ENCODE data around the gene NECTIN1.

The NECTIN1 gene

DNA sequence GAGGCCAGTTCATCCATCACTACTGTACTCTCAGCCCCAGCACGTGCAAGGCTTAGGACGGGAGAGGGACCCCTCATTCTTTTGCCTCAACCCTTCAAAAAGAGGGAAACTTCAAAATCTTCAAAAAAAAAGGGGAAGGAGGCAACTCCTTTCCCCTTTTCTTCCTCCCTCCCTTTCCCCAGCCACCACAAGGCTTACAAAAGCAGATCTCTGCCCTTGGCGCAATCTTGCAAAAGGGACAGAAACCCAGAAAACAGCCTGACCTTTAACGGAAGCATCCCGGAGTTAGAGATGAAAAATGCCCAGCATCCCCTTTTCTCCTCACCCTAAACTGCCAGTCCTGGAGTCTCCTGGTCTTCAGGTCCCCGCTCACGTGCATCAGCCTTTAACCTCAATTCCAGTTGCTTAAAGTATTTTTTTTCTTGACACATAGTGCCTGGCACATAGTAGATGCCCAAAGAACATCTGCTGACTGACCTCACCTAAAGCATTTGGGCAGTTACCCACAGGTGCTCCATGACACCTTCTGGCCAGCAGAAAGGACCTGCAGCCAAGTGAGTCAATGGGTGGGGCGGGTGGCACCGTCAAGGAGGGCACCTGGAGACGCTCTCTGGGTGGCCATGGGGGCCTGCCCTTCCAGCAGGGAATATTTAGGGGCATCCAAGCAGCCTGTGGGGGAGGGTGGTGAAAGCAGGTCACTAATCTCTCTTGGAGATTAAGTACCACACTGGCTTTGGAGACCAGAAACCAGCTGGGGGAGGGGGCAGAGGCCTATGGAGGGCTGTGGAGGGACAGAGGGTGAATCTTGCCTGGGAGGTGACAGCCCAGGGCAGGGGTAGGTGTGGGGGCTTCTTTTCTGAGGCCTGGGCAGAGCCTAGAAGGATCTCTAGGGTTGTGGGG, 16.3 kb downstream of the NECTIN1 start:
- no peak for DNase-seq

DNA sequence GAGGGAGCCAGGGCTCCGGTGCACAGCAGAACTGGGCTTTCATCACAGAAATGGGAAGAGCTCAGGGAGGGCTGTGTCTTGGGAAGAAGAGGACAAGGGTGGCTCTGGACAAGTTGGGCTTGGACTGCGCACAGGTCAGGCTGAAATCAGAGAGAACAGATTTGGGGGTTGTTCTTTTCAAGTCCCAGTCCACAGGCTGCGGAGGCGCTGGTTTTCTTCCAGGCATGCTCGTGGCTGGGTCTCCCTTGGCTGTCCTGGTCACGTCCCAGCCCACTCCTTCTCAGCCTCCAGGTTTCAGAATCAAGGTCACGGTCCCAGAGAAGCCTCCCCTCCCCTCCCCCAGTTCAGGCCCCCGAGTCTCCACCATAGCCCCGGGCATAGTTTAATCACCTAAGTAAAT, 17.0 kb downstream of the NECTIN1 start:
- no peak for DNase-seq

DNA sequence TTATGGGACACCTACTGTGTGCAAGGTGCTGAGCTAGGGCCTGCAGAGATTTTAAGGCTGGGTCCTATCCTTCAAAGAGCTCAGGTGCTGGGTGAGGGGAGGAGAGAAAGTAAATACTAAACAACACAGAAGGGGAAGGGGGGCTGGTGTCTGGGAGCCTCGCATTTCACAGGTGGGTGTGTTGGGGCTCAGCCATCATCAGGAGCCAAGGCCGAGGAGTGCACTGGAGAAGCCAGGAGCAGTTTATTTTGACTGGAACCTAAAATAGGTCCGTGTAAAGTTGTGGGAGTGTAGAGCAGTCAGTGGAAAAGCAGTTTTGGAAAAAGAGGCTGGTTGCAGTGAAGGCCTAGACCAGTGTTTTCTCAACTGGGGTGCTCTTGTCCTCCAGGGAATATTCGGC, 17.5 kb downstream of the NECTIN1 start:
- DNase-seq, result no peak

DNA sequence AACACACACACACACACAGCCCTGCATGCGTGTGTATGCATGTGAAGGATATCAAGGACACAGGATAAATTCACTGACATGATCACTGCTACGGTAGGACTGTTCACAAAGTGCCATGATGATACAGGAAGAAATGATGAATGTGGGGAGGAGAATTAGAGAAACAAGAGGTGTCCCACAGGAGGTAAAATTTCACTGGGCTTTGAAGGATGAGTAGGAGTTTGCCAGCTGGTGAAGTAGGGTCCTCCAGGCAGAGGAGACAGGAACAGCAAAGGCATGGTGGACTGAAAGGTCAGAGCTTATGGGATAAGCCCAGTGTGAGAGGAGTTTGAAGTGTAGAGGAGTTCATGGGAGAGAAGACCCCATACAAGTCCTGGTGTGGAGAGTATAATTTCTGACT, 18.6 kb downstream of the NECTIN1 start:
- DNase-seq, result no peak

DNA sequence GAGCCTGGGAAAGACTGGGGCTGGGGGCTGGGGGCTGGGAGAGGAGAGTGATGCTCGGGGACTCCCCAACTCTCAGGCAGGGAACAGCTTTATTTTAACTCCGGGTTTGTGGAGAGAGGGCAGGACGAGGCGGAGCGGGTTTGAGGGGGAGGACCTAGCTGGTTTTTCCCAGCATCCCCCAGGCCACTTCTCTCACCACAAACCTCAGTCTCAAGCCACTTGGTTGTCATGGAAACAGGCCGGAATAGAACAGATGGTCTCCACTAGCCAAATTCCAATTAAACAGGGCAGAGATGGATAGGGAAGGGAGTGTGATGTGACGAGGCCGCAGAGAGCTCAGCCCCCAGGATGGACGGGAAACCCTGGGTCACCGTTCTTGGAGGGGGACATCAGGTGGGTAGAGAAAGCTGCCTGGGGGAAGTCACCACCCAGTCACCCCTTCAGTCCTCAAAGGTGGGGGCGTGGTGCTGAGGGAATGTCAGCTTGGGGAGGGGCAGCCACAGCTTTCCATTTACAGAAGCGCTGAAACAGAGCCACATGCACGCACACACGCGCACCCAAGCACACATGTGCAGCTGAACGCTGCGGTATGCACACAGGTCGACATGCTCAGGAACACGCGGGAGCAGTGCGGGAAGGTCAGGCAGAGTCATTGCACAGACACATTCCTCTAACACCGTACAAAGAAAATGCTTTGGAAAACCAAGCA, 19.2 kb downstream of the NECTIN1 start:
- no peak for DNase-seq

DNA sequence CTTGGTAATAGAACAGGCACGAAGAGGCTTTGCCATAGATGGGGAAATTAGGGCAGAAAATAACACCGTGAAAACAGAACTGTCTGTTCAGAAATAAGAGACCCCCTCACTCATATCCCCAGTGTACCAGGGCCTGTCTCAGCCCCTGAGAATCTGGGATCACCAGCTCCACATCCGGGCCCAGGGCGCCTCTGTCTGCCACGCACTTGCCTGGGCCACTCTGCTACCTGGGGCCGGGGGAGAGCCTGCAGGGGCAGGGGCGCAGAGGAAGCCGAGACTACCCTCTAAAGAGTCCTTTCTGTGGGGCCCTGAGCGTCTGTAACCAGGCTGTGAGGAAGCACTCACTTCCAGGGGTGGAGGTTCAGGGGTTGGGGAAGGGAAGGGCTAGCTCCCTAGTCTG, 19.8 kb downstream of the NECTIN1 start:
- DNase-seq, result no peak

DNA sequence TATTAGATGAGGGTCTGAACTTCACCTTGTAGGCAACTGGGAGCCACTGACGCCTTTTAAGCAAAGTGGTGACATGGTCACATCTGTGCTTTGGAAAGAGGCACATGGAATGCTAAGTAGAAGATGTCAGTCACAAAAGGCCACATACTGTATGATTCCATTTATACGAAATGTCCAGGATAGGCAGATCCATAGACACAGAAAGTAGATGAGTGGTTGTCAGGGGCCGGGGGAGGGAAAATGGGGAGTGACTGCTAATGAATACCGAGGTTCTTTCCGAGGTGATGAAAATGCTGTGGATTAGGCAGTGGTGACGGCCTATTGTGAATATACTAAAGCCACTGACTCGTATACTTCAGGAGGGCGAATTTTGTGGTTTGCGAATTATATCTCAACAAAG, 20.6 kb downstream of the NECTIN1 start:
- no peak for DNase-seq

DNA sequence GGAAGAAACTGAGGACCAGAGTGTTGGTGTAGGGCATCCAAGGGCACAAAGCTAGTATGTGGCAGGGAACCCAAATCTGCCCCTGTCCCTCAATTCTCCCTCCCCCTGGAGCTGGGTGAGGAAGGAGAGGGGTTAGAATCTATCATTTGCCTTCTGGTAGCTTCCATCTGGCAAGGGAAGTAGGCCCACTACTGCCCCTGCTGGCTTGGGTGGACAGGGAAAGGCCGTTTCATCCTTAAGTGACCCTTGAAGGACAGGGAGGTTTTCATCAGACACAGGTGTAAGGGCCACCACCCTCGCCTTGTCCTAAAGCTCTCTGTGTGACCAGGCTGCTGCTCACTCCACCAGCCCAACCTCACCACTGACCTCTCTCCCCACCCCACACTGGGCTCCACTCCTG, 22.1 kb downstream of the NECTIN1 start:
- DNase-seq, result no peak

DNA sequence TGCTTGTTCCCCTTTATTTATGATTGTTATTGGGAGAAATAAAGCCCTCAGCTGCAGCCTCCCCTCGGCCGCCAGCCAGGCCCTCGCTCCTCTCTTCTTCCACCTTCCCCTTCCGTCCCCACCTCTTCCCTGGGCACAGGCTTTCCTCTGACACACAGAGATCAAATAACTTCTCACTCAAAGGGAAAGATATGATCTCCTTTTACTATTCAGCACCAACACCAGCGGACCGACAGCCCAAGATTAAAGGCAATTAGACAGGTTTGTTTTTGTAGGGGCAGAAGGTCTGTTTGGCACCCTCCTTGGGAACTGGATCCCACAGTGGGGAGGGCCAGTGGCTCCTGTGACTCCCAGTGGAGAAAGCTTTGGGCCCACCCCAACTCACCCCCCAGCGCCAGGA, 23.0 kb downstream of the NECTIN1 start:
- DNase-seq, result no peak

DNA sequence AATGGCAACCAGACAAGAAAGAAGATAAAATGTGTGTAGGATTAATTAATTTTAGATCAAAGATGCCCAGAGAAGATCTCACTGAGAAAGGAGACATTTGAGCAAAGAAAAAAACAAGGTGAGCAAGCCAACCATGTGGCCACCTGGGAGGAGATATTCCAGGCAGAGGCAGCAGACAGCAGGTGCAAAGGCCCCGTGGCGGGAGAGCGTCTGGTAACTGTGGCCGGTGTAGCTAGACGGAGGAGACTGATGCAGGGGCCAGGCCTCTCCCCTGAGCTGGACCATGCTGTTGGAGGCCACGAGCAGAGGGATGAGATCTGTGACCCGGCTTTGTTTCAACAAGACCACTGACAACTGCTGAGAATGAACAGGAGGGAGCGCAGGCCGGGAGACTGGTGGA, 23.6 kb downstream of the NECTIN1 start:
- no peak for DNase-seq

DNA sequence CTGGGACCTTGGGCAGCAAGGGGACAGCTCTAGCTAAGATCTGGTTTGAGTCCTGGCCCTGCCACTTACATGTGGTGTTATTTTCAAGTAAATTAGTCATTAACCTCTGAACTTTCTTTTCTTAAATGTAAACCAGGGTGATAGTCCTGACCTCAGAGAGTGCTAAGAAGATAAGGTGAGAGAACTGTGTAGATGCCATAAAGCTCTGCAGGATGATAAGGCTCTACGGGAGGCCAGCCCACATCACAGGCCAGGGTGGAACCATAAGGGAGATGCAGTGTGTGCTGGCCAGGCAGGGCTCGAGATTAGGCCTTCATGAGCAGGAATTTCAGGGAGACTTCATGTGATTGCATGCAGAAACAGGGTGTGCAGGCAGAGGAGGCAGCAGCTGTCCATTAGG, 24.2 kb downstream of the NECTIN1 start:
- DNase-seq, result no peak

DNA sequence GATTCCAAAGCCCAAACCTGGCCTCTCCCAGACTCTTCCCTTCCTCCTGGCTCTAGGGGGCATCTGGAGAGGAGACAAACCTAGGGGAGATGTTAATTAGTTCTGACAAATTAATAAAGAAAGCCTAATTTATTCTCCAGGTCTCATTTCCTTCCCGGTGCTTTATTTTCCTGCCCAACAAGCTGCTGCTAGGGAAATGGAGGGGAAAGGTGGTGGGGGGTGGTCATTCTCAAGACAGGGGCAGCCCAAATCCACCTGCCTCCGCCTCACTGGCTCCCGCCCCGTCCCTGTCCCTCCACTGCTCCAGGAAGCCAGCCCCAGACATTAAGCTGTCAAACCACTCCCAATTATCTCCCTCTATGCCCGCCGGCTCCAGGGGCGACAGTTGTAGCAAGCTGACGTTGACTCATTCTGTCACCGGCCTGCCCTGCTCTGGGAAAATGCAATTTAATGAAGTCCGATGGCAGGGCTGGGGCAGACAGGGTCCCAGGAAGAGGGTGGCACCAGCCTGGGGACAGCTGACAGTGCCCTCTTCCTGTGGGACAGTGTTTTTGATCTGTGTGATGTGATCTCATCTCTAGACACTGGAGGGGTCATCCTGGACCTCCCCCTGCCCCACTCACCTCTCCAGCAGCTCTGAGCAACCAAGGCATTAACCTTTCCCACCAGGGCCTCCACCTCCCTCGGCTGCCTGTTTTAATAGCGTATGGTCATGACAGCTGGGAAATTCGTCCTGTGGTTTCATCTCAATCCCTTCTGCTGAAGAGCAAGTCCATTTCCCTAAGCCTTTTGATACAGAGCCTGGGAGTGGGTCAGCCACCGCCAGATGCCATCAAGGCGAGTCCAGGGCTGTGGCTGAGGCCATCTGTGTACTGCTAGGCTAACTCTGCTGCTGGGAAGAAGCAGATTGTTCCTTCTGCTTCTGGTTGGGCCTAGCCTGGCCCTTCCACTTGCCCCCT, 27.1 kb downstream of the NECTIN1 start:
- no peak for DNase-seq

DNA sequence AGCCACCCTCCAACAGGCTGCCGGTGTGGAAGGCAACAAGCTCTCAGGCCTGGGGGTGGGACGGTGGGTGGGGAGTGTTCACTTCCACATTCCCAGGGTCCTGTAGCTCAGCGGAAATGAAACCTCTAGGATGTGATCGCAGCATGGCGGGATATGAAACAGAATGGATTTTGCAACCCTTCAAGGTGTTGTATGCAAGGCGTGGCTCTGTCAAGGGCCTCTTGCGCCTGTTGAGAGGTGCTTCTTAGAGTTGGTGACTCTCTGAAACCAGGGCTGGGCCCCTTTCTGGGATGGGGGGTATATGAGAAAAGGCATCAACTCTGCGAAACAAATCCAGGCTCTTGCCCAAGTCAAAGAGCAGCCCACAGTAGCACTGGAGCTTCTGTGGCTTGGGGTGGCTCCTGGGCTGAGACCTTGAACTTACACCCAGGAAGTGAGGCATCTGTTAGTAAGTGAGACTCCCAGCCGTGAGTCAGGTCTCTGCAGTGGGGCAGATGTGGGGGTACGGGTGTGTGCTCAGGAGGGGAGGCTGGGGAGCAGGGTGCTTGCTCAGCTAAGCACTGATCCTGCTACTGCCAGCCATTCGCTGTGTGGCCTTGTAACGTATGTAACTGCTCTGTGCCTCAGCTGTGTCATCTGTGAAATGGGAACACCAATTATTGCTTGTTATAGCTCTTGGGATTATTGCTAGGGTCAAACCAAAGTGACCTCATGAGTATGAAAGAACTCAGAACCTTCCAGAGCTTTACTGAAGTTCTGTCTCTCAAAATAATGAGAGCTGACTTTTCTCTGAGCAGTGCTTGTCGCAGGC, 28.3 kb downstream of the NECTIN1 start:
- DNase-seq, result no peak

DNA sequence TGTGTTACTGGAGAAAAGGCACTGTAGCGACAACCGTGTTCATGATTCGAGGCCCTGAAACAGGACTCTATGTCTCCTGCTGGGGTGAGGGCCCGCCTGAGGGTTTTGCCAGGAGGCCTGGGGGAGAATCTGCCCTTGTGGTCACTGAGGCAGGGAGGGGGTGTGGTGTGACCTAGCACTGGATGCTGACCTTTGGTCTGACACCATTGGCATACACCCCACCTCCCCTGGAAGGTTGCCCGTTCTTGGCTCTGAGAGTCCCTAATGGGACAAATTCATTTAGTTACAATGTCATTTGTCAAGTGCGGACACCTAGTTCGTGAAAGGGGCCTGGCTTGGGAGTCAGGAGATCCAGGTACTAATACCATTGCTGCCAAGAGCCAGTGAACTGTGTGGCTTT, 29.0 kb downstream of the NECTIN1 start:
- no peak for DNase-seq

DNA sequence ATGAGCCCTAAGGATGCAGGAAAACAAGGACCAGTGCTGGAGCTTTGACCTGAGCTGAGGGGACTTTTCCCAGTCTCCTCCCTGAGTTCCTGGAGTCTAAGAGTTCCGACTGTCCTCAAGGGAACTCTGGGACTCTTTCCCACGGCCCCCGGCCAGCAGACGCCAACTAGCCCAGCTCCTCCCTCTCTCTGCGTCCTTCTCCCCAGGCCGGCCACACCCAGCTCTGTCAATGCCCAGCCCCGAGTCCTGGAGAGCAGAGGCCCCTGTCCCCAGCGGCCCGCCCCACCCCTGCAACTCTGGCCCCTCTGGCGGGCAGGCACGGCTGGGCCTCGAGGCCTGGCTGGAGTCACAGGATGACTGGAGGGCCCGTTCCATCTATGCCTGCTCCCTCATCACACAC, 29.8 kb downstream of the NECTIN1 start:
- DNase-seq, result no peak

DNA sequence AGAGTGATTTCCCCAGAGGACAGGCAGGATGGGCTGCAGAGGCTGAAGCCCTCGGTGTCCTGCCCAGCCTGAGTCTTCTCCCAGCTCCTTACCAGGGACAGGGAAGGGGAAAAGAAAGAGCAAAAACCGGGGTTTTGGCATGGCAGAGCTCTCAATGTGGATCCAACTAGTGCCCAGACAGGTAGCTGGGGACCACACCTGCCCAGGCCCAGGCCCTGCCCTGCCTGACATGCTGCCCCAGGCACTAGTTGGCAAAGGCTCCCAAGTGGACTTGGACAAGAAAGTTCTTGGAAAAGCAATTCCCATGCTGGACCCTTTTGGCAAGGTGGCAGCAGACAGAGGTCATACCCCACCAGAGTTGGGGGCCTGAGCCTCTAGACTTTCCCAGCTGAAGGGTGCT, 31.1 kb downstream of the NECTIN1 start:
- DNase-seq, result no peak

DNA sequence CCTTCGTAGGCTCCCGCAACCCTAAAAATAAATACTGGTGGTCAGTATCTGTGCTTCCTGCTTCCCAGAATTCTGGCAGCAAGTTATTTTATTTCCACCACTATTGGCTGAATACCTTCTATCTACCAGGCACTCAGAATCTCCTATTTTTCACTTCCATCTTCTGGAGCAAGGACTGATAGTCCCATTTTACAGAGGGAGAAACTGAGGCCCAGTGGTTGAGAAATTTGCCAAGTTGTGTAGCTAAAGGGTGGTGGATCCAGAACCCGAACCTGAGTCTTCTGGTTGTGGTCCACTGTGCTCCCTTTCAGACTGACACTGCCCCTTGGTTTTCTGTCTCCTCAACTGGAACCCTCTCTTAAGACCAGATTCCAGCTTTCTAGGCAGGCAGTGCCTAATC, 31.6 kb downstream of the NECTIN1 start:
- no peak for DNase-seq

DNA sequence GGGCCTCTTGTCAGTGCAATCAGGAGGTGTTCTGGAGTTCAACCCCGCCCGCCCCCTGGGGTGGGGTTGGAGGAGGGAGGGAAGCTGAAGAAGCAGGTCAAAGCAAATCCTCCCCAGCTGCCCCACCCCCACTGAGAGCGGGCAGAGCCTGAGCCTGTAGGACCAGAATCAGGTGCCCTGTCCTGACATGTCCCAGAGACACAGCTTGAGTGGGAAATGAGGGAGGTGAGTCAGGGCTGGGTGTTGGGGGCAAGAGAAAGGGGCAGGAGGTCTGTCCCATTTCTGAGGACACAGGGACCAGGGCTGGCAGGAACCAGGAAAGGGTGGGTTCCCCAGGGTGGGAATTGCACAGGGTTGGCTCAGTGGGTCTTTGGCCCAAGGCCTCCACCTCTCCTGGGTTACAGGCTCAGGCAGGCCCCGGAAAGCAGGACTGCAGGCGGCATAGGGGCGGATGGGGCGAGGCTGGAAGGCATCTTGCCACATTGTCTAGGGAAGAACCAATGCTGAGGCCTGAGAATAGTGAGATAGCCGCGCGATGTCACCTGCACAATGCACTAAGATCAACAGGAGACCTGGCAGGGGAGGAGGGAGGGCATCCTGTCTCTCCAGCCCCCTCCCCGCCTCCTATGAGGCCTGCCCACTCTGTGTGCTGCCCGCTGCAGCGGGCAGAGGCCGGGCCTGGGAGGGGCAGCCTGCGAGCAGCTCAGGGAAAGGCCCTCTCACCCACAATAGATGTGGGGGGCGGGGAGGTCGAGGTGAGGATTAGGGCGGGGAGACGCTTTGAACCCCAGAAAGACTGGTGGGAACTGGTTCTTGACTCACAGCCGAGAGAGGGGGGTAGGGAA, 32.4 kb downstream of the NECTIN1 start:
- no peak for DNase-seq

DNA sequence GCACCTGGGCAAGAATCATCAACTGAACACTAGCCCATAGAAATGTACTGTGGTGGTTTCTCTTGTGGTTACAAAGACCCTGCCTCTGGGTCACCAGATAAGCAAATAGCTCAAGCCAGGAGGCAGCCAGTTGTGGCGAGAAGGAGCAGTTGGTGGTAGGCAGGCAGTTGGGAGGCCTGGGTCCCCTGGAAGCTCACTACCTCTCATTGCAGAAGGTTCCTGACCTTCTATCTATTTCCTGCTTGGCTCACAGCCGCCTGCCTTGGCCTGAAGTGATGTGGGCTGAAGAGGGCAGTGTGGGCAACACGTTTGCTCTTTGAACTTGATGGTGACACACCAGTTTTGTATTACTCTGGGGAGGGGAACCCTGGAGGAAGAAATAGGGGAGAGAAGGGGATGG, 34.7 kb downstream of the NECTIN1 start:
- DNase-seq, result no peak

DNA sequence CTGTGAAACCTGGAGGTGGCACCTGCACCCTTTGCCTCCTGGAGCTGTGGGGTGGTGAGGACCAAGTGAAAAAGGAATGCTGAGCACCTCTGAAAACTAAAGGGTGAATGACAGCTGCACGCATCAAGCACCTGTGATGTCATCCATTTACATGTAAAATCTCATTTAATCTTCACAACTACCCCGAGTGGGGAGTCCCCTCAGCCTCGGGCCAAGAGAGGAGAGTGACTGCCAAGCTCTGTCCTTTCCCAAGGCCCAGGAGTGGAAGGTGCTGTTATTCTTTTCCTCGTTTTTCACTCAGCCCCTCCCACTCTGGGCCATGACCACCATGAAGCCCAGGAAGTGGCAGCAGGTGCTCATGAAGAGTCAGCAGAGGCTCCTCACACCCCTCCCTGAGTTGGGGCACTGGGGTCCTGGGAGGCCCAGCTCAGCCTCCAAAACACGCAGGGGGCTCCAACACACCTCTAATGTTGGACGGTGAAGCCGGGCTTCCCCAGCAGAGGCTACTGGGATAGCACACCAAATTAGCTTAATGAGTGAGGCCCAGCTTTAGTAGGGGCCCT, 35.7 kb downstream of the NECTIN1 start:
- no peak for DNase-seq

DNA sequence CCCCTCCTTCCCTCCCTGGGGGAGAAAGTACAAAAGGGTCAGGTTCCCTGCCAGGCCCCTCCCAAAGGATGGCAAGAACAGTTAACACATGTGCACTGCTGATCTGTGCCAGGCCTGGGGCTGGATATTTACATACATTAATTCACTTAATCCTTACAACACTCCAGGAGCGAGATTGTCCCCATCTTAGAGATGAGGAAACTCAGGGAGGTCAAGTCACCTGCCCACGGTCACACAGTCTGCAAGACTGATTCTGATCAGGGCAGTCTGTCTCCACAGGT, 36.5 kb downstream of the NECTIN1 start:
- DNase-seq, result no peak
